Body of pancreas (tissue), 4 donors: ENCODE data around the gene AGPS. TPM values are rescaled to one million over a fixed set of nuclear protein-coding genes. Genes with fewer than 3 reads are reported as not detected.

Source experiments
- ATAC-seq: fragments of 150-250 bp; one replicate; pipeline ENCODE4 v1.9.1; 2016
- DNase-seq, 4 donors: peaks; one replicate each; pipeline ENCODE4 v3.0.0-alpha.2; 2019
- H3K27ac ChIP-seq, 4 donors: fragments of 200-600 bp; sonication (generic); 1 replicate in 3 of 4; 2 replicates in 1 of 4; pipeline versions ENCODE4 v1.5.1 to v1.6.1; 2016 to 2019; ENCODE audit warnings: mild to moderate bottlenecking in 1 of 4, mixed read lengths in 1 of 4, moderate library complexity in 1 of 4
- H3K27me3 ChIP-seq, 2 donors: fragments of 200-600 bp; sonication (generic); one replicate each; pipeline ENCODE4 v1.6.0; 2016; ENCODE audit warnings: mild to moderate bottlenecking in 1 of 2
- H3K36me3 ChIP-seq, 2 donors: fragments of 200-600 bp; sonication (generic); replicated peaks in 1 of 2; 2 replicates each; pipeline ENCODE4 v1.5.1; 2016; ENCODE audit warnings: low read depth in 2 of 2; ENCODE audit not compliant: insufficient read depth in 1 of 2
- H3K4me1 ChIP-seq: fragments of 200-600 bp; sonication (generic); one replicate; pipeline ENCODE4 v1.6.0; 2016
- H3K4me3 ChIP-seq, 2 donors: fragments of 200-600 bp; sonication (generic); 1 replicate in 1 of 2; 2 replicates in 1 of 2; pipeline ENCODE4 v1.5.1; 2016 to 2019
- H3K9me3 ChIP-seq, 3 donors: fragments of 200-600 bp; sonication (generic); 1 replicate in 2 of 3; 2 replicates in 1 of 3; pipeline ENCODE4 v1.5.1; 2016
- POLR2A ChIP-seq, 3 donors: fragments of 450-650 bp; IDR thresholded peaks; one replicate each; pipeline ENCODE4 v1.6.1; 2016; ENCODE audit warnings: antibody characterized with exemption in 3 of 3, mild to moderate bottlenecking in 2 of 3
- WGBS, 2 donors: methylation state at CpG; one replicate each; pipeline ENCODE4 v1.1.5; 2017; 5-methylcytosine and 5-hydroxymethylcytosine counted together
- intact Hi-C: fragments of 100-400 bp; cut with DNase I; formaldehyde crosslinking; loops from one replicate; pipeline ENCODE4 v1.15.1; 2023
- total RNA-seq, 2 donors: library from RNA; depleted of rRNA; stranded (reverse); fragments of >200 nt; gene quantifications; one replicate each; pipeline ENCODE4 v1.1.0, GENCODE V29; 2016
- TF ChIP-seq, protein P1 (sequence below), 7 experiments: fragments of 450-650 bp in 4 of 7; fragments of 200-600 bp in 3 of 7; sonication (generic) in 3 of 7; IDR thresholded peaks; one replicate each; pipeline ENCODE4 v1.5.1; 2016 to 2019; ENCODE audit warnings: antibody characterized with exemption in 7 of 7

The AGPS gene
- total RNA-seq, 2 donors from 2014 or later: 18.4 to 57.7 TPM

GRCh38 chr2:177557794-177558193, 165.2 kb downstream of the AGPS start:
- intact Hi-C loops: no loop called here
- Histone ChIP-seq H3K36me3 (no peaks in the 10 kb centered on the region), H3K9me3 (no peaks in the 10 kb centered on the region), H3K27ac (no peak overlapping the region), H3K4me1 (peaks cover 6% of the 10 kb centered on the region), H3K4me3 (no peak overlapping the region), H3K27me3 (no peaks in the 10 kb centered on the region)
- WGBS, 2 donors: 100% methylated on average over 1 of the region's 1 CpG
- DNase-seq: no peak
- ATAC-seq: no peak
- TF ChIP-seq, protein P1, sequence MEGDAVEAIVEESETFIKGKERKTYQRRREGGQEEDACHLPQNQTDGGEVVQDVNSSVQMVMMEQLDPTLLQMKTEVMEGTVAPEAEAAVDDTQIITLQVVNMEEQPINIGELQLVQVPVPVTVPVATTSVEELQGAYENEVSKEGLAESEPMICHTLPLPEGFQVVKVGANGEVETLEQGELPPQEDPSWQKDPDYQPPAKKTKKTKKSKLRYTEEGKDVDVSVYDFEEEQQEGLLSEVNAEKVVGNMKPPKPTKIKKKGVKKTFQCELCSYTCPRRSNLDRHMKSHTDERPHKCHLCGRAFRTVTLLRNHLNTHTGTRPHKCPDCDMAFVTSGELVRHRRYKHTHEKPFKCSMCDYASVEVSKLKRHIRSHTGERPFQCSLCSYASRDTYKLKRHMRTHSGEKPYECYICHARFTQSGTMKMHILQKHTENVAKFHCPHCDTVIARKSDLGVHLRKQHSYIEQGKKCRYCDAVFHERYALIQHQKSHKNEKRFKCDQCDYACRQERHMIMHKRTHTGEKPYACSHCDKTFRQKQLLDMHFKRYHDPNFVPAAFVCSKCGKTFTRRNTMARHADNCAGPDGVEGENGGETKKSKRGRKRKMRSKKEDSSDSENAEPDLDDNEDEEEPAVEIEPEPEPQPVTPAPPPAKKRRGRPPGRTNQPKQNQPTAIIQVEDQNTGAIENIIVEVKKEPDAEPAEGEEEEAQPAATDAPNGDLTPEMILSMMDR (IDR thresholded peaks at IDR 0.05): no peak
- no peak for TF ChIP-seq POLR2A (IDR thresholded peaks at IDR 0.05)

DNA sequence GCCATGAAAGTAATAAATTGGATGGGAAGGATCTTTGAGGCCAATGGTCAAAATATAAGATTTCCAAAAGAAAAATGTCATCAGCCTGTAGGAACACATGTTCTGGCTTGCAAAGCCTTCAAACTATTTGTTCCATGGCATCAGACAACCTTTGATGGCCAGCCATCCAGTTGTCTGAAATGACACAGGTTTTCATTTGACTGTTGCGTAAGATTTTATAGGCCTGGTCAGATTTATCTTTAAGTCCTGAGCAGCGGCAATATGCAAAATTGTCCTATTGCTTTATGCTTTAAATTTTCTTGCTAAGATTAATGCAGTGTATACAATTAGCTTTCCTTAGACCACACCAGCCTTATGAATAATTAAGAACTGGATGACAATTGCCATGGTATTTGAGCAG, 167.1 kb downstream of the AGPS start:
- WGBS, 2 donors: 94 to 96% methylated on average over 2 of the region's 2 CpGs
- Histone ChIP-seq H3K36me3 (no peaks in the 10 kb centered on the region), H3K4me3 (no peak overlapping the region), H3K4me1 (no peaks in the 10 kb centered on the region), H3K9me3 (no peaks in the 10 kb centered on the region), H3K27me3 (no peaks in the 10 kb centered on the region), H3K27ac (no peak overlapping the region)
- intact Hi-C loops: no loop called here
- DNase-seq (no peak), ATAC-seq (no peak)
- TF ChIP-seq, protein P1 (IDR thresholded peaks at IDR 0.05): no peak

GRCh38 chr2:177568390-177568789, 175.8 kb downstream of the AGPS start:
- no peaks in the 10 kb centered on the region for H3K36me3 ChIP-seq
- TF ChIP-seq, protein P1 (IDR thresholded peaks at IDR 0.05): no peak
- no peak for TF ChIP-seq POLR2A (IDR thresholded peaks at IDR 0.05)
- no peak overlapping the region for H3K4me3 ChIP-seq
- no peaks in the 10 kb centered on the region for H3K27me3 ChIP-seq
- H3K27ac ChIP-seq: no peak overlapping the region
- no peaks in the 10 kb centered on the region for H3K4me1 ChIP-seq
- ATAC-seq (no peak), DNase-seq (no peak)
- 69 to 75% methylated on average over 1 of the region's 1 CpG for WGBS, 2 donors
- intact Hi-C loops: no loop called here
- H3K9me3 ChIP-seq: no peaks in the 10 kb centered on the region

DNA sequence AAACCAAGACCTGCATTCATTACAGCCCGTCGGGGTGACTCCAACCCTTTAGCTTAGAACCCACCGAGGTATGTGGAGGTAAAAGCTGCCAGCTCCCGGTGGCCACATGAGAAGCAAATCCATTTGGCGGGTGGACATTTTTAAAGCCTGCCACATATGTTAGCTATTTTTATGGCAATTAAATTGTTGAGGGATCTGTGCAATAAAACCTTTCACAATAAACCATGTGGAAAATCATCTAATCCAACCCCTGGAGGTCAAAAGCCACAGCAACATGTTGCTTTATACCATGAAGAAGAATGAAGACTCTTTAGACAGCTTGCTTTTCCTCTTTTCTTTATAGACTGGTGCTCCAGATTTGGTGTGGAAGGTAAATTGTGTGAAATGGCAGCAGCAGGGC, 176.3 kb downstream of the AGPS start:
- H3K4me3 ChIP-seq: no peak overlapping the region
- 75 to 89% methylated on average over 5 of the region's 5 CpGs for WGBS, 2 donors
- DNase-seq (no peak), ATAC-seq (no peak)
- no peaks in the 10 kb centered on the region for H3K36me3 ChIP-seq
- H3K27ac ChIP-seq: no peak overlapping the region
- TF ChIP-seq, protein P1 (IDR thresholded peaks at IDR 0.05): no peak
- no peak for TF ChIP-seq POLR2A (IDR thresholded peaks at IDR 0.05)
- no peaks in the 10 kb centered on the region for H3K9me3 ChIP-seq
- no peaks in the 10 kb centered on the region for H3K4me1 ChIP-seq
- no peaks in the 10 kb centered on the region for H3K27me3 ChIP-seq
- intact Hi-C loops: no loop called here

- no peak for ATAC-seq
- Histone ChIP-seq H3K36me3 (no peaks in the 10 kb centered on the region), H3K4me1 (no peaks in the 10 kb centered on the region), H3K9me3 (no peaks in the 10 kb centered on the region), H3K4me3 (no peak overlapping the region), H3K27ac (no peak overlapping the region), H3K27me3 (no peaks in the 10 kb centered on the region)
- intact Hi-C loops: no loop called here
- TF ChIP-seq POLR2A (IDR thresholded peaks at IDR 0.05): no peak
- TF ChIP-seq, protein P1 (IDR thresholded peaks at IDR 0.05): no peak
- DNase-seq: no peak
- 54 to 61% methylated on average over 2 of the region's 2 CpGs for whole genome bisulfite sequencing, 2 donors
Measured at GRCh38 chr2:177572236-177572671, 179.7 kb downstream of the AGPS start.
